Left ventricle myocardium inferior (tissue), 1 donor: ENCODE results near the gene PGBD5. TPM values are rescaled to one million over a fixed set of nuclear protein-coding genes. Genes with fewer than 3 reads are reported as not detected.

Experiments
- DNase-seq: peaks from one replicate; pipeline ENCODE4 v3.0.0-alpha.2; 2020
- H3K27ac ChIP-seq: fragments of 200-600 bp; replicated peaks from 2 replicates; pipeline ENCODE4 v1.8.0; 2021
- H3K27me3 ChIP-seq: fragments of 200-600 bp; 2 replicates; pipeline ENCODE4 v1.8.0; 2021; ENCODE audit warnings: low read depth
- H3K36me3 ChIP-seq: fragments of 200-600 bp; 2 replicates; pipeline ENCODE4 v1.8.0; 2021
- H3K4me1 ChIP-seq: fragments of 200-600 bp; 2 replicates; pipeline ENCODE4 v1.8.0; 2021
- H3K4me3 ChIP-seq: fragments of 200-600 bp; 2 replicates; pipeline ENCODE4 v1.8.0; 2021; ENCODE audit warnings: mild to moderate bottlenecking, moderate library complexity
- H3K9me3 ChIP-seq: fragments of 200-600 bp; replicated peaks from 2 replicates; pipeline ENCODE4 v1.8.0; 2021
- CTCF ChIP-seq: fragments of 200-600 bp; IDR thresholded peaks from 2 replicates; pipeline ENCODE4 v1.8.0; 2021; ENCODE audit warnings: antibody characterized with exemption, mild to moderate bottlenecking, borderline replicate concordance
- intact Hi-C: fragments of 100-400 bp; cut with micrococcal nuclease; formaldehyde crosslinking; loops from one replicate; pipeline ENCODE4 v1.11.0; 2022
- total RNA-seq: library from RNA; stranded (reverse); fragmentation: NEBNext Ultra II Directional; extraction: Animal tissue kit (Norgen Biotek cat#: 25700); gene quantifications from one replicate; pipeline ENCODE4 v1.2.1, GENCODE V29; 2021
- donor health status: DM: no; HTN: yes; CAD: no; lungs with severe emphysema.

Gene PGBD5
- total RNA-seq, 1 donor from 2014 or later, result 10.6 TPM

- peaks cover 13% of the 10 kb centered on the region for H3K4me1 ChIP-seq
- no peaks in the 10 kb centered on the region for H3K9me3 ChIP-seq
- intact Hi-C loops, result no loop called here
- TF ChIP-seq CTCF, result no peak
- no peaks in the 10 kb centered on the region for H3K36me3 ChIP-seq
- H3K27ac ChIP-seq, result no peak overlapping the region
- DNase-seq, result no peak
- no peaks in the 10 kb centered on the region for H3K27me3 ChIP-seq
- no peak overlapping the region for H3K4me3 ChIP-seq
Measured at GRCh38 chr1:230342699-230343098, 83.4 kb downstream of the PGBD5 start.

- DNase-seq, result no peak
- Histone ChIP-seq H3K27me3 (no peaks in the 10 kb centered on the region), H3K27ac (no peak overlapping the region), H3K4me1 (peaks cover 13% of the 10 kb centered on the region), H3K36me3 (no peaks in the 10 kb centered on the region), H3K4me3 (no peak overlapping the region), H3K9me3 (no peaks in the 10 kb centered on the region)
- intact Hi-C loops, result no loop called here
- no peak for TF ChIP-seq CTCF
Measured at GRCh38 chr1:230342019-230342418, 84.1 kb downstream of the PGBD5 start.

- H3K27ac ChIP-seq, result no peak overlapping the region
- TF ChIP-seq CTCF, result no peak
- intact Hi-C loops, result no loop called here
Measured at GRCh38 chr1:230341162-230341546, 85.0 kb downstream of the PGBD5 start.

GRCh38 chr1:230340526-230341161, 85.5 kb downstream of the PGBD5 start:
- Histone ChIP-seq H3K36me3 (no peaks in the 10 kb centered on the region), H3K27me3 (no peaks in the 10 kb centered on the region), H3K27ac (no peak overlapping the region), H3K9me3 (no peaks in the 10 kb centered on the region), H3K4me3 (no peak overlapping the region), H3K4me1 (peaks cover 13% of the 10 kb centered on the region)
- no peak for TF ChIP-seq CTCF
- intact Hi-C loops, result no loop called here
- peak; percentile 56 for DNase-seq

More at GRCh38 chr1:230341162-230341546, 85.0 kb downstream of the PGBD5 start:
- Histone ChIP-seq H3K4me1 (peaks cover 13% of the 10 kb centered on the region), H3K27me3 (no peaks in the 10 kb centered on the region), H3K36me3 (no peaks in the 10 kb centered on the region), H3K4me3 (no peak overlapping the region), H3K9me3 (no peaks in the 10 kb centered on the region)
- DNase-seq, result no peak

GRCh38 chr1:230339033-230339432, 87.1 kb downstream of the PGBD5 start:
- peaks cover 19% of the 10 kb centered on the region for H3K4me1 ChIP-seq
- intact Hi-C loops, result no loop called here
- H3K27me3 ChIP-seq, result no peaks in the 10 kb centered on the region
- no peak for TF ChIP-seq CTCF
- no peaks in the 10 kb centered on the region for H3K36me3 ChIP-seq
- no peaks in the 10 kb centered on the region for H3K9me3 ChIP-seq
- no peak overlapping the region for H3K4me3 ChIP-seq
- no peak overlapping the region for H3K27ac ChIP-seq
- no peak for DNase-seq
